Dermis microvascular lymphatic vessel endothelial cell (primary cell): ENCODE results near the gene ADGRL3. TPM values are rescaled to one million over a fixed set of nuclear protein-coding genes. Genes with fewer than 3 reads are reported as not detected.

Source experiments
- DNase-seq, 2 donors: peaks; one replicate each; pipeline versions ENCODE4 v3.0.0 to v3.0.0-alpha.2; 2010; ENCODE audit warnings: low read depth in 2 of 2
- total RNA-seq: library from RNA; depleted of rRNA; stranded (reverse); fragments of >200 nt; gene quantifications from 2 replicates; pipeline ENCODE4 v1.2.1, GENCODE V29; 2014

Gene ADGRL3
- total RNA-seq, 1 donor from 2014 or later: 0.13 TPM

GRCh38 chr4:61426229-61426628 is 226.1 kb downstream of the ADGRL3 start:
- no peak for DNase-seq

DNA sequence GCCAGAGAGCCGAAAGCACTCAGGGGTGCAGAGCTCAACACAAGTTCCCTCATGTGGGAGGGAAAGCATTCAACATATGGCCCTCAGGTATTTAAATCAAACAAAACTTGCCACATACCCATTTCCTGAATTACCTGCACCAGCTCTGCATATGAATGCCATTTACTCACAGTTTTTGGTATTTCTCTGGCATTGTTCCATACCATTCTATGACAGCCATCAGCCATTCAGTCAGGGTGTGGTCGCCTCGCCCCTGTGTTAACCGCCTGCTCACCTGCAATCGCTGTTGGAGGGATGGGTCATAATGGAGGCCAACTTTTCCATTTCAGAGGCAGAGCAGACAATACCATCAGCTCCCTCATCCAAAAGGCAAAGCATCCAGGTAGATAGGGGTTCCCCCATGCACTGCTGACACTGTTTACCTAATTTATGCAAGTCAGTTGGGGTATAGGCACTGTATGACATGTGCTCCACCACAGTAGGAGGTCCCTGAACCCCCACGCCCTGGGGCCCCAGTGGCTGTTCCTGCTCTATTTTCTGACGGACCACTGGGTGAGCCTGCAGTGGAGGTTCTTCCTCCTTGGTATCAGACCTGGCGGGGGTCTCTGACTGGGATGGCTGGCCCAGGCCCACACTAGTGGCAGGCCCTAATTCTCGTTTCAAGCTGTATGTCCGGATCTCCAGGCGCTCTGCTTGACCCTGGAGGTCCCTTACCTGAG is 227.1 kb downstream of the ADGRL3 start:
- no peak for DNase-seq

- DNase-seq: no peak
Observed at GRCh38 chr4:61427818-61428495, 227.8 kb downstream of the ADGRL3 start.

- DNase-seq: no peak
Observed at GRCh38 chr4:61428950-61429349, 228.8 kb downstream of the ADGRL3 start.

- no peak for DNase-seq
Observed at GRCh38 chr4:61431131-61431530, 231.0 kb downstream of the ADGRL3 start.

DNA sequence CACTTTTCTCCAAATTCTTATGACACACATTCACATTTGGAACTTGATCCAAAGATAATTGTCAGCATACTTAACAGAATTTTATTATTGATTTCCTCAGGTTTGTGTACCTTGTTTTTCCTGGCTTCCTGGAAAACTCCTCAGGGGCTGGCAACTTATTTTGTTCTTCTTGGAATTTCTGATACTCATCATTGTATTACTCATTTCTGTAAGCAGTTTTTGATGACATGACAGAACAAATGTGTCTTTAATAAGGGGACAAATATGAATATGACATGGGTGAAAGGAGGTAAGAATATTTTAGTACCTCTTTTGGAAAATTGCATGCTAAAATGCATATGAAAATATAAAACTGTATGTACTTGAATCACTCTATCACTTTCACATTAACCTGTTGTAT is 237.8 kb downstream of the ADGRL3 start:
- no peak for DNase-seq

DNA sequence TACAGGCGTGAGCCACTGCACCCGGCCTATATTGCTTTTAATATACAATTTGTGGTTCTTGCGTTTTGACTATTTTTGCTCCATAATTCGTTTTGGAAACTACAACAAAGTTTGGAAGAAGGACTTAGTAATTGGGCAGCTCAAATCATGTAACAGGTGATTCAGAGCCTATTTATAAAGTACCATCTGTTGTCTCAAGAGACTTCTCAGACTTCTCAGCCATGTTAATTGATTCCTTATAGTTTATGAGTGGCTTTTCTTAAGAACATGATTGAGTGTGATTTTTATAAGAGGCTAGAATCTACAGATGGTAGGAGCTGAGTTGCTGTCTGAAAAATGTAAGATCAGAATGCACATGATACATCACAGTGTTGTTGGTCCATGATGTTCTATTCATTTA is 240.2 kb downstream of the ADGRL3 start:
- no peak for DNase-seq

DNA sequence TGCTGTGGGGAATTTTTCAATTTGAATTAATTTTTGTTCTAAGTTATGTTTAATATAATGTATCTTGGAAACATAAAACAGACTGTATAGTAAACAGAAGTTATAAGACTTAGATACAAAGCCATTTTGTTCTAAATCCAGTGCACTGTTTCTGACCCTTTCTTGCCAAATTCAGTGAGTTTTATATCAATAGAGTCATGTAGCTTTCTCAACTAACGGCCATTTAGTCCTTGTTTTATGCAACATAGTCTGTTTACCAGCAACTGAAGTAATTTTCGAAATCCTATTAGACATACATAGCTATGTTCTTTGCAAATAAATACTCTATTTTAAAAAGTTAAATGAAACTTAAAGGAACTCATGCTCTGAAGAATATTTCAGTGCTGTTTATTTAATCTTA is 242.8 kb downstream of the ADGRL3 start:
- no peak for DNase-seq

GRCh38 chr4:61443813-61444510 is 243.8 kb downstream of the ADGRL3 start:
- no peak for DNase-seq

DNA sequence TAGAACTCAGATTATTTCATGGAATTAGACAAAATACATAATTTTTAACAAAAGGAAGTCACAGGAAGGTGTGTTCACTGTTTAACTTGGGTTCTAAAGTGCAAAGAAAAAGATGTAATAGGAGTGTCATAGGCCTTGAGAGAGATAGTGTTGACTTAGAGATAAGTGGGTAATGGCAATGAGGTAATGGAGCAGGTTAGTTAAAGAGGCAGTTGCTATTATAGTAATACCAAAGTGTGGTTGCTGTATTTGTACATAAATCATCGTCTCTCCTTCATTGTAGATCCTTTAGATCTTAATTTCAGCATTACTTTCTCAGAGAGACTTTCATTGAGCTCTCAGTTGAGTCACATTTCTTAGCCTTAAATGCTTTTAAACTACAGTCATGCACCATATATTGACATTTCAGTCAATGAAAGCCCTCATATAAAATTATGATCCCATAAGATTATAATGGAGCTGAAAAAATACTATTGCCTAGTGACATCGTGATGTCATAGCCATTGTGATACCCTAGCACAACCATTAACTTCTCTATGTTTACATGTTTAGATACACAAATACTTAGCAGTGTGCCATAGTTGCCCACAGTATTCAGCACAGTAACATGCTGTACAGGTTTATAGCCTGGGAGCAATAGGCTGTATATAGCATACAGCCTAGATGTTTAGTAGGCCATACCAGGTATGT is 245.4 kb downstream of the ADGRL3 start:
- no peak for DNase-seq

GRCh38 chr4:61446941-61447340 is 246.8 kb downstream of the ADGRL3 start:
- DNase-seq: no peak

- DNase-seq: no peak
Observed at GRCh38 chr4:61447918-61448317, 247.8 kb downstream of the ADGRL3 start.

GRCh38 chr4:61451935-61452334 is 251.8 kb downstream of the ADGRL3 start:
- DNase-seq: no peak

DNA sequence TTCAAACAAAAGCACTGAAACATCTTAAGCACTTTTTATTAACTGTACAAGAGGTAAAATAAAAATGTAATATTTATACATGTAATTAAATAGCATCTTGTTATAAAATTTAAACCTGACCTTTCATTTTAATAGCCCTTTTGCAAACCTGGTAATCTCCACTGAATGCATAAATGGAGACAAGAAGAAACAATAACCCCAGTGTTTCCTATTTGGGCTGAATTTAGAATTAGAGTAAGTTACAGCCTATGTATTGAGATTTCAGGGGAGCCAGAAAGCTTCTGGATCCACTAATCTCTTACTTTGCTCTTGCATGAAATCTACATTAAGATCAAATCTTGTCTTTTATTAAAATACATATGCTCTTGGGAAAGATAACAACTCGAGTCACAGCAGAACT is 261.8 kb downstream of the ADGRL3 start:
- DNase-seq: no peak

GRCh38 chr4:61462451-61463326 is 262.6 kb downstream of the ADGRL3 start:
- no peak for DNase-seq

DNA sequence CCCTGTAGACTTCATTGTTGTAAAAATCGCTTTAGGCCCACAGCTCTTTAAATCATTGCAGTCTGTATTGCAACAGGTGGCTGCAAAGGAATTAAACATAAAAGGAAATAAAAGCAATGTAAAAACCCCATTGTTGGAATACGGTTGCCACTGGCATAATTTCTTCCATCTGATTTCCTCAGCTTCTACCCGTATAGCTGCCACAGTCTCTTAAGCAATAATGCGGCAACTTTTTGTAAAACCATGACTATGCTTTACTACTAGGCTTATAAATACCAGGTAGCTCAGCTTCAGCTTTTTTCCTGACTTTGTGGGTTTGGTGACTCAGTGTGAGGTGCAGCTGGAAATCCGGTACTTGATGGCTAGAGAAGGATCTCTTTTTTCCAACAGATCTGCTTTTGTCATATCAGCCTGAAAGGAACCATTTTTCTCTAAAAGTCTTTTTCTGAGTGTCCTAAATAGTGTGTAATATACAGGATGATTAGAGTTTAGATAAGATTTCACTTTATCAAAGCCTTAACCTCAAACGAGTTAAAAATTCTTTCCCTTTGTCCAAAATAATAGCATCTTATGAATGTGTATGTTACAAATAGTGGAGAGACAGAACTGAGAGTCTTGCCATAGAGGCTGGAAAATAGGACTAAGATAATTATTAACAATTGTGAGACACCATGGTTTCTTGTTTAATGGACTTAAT is 268.0 kb downstream of the ADGRL3 start:
- no peak for DNase-seq

DNA sequence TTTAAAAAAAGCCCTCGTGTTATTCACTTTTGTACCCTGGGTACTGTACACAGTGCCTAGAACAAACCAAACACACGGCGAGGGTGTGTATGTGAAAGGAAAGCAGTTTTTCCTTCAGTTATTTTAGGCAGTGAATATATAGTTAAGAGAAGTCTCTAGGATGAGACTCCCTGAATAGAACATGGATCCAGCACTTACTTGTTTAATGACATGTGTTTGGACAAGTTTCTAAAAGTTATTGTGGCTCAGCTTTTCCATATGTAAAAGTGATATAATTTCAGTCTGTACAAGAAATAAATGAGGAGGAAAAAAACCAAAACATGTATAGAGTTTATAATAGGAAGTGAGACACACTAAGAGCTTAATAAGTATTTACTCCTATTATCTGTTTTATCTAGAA is 273.2 kb downstream of the ADGRL3 start:
- DNase-seq: no peak

DNA sequence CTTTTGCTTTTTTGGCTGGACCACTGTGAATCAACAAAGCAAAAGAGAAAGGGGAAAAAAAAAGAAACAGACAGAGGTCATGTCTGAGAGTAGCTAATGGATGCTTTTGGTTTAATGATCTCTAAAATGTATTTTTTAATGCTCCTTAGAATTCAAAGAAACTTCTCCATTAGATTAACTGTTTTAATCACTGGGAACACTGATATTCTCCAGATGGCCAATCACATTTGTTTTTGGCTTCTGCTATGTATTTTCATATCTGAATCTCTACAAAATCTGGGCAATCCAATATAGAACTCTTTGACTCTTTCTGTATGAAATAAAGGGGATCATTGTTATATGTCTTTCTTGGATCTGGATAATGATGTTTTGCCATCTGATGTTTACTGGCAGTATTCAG is 278.2 kb downstream of the ADGRL3 start:
- no peak for DNase-seq

- DNase-seq: no peak
Observed at GRCh38 chr4:61485056-61485455, 284.9 kb downstream of the ADGRL3 start.

GRCh38 chr4:61489927-61490326 is 289.8 kb downstream of the ADGRL3 start:
- no peak for DNase-seq

GRCh38 chr4:61493041-61493440 is 292.9 kb downstream of the ADGRL3 start:
- no peak for DNase-seq
